Stimulated activated CD4-positive, alpha-beta T cell treated with anti-CD3 and anti-CD28 coated beads, Interleukin-4, amount 100 ng/mL, for 48 hours (primary cell): ENCODE results near the gene ASIC2.

Experiments
- DNase-seq, 2 donors: peaks; one replicate each; pipeline ENCODE4 v3.0.0-alpha.2; 2020; ENCODE audit warnings: low read depth in 2 of 2

Gene ASIC2

DNA sequence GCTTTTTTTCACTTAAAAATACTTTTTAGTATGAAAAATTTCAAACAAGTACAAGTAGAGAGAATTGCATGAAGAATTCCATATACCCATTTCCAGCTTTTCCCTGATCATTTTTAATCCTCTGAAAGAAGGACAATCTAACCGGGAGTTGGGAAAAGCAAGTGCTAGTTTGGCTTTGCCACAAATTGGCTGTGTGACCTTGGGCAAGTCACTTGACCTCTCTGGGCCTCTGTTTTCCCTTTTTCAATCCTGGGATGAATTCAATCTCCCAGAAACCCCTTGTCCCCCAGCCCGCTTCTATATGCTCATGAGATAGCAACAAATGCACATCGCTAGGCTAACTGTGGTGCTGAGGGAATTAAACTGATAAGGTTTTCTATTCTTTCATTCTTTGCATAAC is 49.4 kb downstream of the ASIC2 start:
- DNase-seq: no peak

DNA sequence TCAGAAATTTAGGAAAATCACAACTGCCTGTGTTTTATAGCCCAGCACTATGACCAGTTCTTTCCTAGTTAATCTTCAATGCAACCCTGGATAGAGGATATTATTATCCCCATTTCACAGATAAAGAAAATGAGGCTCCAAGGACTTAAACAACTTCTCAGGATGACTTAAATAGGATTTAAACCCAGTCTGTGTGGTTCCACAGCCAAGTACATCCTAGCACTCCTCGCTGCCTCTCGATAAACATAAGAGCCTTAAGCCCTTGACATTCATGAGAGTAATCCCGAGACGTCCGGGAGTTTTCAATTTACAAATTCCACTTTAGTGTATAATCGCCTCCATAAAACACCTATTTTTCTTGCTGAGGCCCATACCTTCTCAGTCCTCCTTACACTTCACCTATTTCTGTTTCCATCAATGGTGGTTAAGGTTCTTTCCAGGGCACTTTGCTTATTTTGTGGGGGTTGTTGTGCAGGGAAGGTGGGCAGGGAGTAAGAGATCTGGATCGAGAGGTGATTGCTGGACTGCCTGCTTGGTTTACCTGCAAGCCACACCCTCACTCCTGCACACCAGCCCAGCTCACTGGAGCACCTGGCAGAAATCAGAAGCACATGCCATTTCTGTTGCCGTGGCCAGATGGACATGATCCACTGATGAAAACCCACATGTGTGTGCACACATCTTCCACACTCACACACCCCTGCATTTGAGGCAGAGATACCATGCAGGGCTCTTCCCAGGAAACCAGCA is 50.5 kb downstream of the ASIC2 start:
- DNase-seq: no peak

DNA sequence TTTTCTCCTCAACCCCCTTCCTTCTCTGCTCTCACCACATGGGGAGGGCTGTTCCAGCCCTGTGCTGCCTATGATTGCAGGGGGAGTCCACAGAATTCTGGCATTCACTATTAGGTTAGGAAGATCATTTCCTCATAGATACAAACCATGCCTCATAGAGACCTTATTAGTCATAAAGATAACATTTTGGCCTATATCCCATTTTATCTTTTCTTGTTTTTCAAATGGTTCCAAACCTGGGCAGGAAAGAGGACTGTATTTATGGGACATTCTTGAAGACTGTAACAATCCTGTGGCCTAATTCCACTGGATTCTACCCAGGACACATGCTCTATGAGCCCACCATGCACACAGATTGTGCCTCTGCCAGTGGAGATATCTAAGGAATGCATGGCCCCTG is 51.7 kb downstream of the ASIC2 start:
- no peak for DNase-seq

DNA sequence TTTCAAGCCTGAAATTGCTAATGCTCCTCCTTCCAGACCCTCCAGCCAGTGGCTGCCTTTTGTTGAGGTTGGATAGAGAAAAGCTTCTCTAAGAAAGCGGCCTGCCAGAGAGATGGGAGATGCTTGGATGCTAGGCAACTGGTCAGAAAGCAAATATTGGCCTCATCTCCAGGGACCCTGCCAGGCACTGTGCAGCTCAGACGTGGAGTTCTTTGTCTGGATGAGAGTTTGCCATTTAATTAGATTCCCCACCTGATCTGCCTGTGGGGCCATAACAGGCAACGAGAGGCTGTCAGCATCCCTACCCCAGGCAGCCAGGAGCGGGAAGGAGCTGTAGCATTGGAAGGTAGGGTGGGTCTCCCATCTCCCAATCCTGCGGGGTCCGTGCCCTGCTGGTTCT is 52.7 kb downstream of the ASIC2 start:
- DNase-seq: no peak

DNA sequence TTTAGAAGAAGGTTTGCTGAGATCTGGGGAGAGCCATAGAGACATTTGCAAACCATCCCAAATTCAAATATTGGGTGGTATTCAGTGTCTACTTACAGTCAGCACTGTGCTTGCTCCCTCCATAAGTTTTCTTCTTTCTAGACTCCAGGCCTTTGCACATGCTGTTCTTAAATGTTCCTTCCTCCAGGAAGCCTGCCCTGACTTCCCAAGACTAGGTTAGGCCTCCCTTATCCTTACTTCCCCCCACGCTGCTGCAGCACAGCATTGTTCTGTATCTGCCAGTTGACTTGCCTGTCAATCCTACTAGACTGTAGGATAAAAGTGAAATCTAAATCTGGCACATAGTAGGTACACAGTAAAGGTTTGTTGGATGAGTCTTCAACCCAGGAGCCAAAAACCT is 53.4 kb downstream of the ASIC2 start:
- DNase-seq: no peak

DNA sequence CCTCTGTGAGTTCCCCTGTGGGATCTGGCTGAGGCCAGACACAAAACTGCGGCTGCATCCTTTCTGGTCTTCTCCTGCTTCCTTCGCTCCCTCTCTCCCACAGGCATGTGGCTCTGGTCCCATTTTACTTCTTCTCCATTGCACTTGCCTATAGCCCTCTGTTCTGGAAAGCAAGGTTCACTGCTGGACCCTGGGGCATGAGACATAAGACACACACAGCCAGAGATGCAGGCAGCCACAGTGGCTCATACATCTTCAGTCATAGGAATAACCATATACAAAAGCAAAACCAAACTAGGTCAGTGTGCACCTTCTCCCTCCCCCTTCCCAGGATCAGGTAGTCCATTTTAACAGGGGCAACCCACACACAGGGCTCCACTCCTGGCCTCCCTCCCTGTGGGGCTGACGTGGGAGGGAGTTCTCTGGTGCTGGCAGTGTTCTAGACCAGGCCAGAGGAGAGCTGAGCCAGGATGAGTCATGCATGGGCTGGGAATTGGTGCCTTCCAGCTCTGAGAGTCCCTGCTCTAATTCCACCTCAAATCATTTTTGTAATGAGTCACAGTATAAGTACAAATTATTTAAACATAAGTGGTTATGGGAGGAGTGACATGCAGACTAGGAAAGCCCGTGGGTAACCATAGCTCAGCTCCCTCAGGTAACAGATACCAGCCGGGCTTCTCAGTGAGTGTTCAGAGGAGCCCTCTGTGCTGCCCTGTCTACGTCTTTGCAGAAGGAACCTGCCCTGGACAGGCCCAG is 58.0 kb downstream of the ASIC2 start:
- peak in 1 of 2 donors; percentile 19 for DNase-seq

DNA sequence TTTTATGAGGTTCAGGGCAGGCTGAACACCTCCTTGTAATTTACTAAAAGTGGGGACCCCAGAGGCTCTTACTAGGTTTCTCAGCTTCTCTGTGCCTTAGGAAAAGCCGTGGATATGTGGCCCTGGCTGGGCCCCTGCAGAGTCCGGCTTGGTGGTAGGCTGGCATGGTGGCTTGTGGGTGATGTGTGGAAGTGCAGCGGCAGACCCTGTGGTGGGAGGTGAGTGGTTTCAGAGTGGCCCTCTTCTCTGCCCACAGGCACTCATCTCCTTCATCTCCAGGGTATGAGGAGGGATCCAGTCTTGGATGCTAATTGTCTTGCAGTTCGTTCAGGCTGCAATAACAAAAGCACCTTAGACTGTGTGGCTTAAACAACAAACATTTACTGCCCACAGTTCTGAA is 58.9 kb downstream of the ASIC2 start:
- no peak for DNase-seq

DNA sequence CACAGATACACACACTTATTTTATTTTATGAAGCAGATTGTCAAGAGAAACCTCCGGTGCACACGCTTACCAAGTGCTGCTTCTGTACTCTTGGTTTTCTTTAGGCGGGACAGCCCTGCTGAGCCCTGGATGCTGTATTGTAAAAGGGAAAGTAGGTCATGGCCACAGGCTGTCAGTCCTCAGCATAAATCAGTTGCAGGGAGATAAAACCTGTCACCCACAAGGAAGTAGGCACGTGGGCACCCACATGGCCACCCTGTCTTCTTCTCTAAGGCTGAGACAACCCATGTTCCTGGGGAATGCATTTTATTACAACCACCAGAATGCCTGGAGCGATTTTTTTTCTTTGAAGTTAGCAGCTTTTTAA is 59.3 kb downstream of the ASIC2 start:
- peak in 1 of 2 donors; percentile 8 for DNase-seq

DNA sequence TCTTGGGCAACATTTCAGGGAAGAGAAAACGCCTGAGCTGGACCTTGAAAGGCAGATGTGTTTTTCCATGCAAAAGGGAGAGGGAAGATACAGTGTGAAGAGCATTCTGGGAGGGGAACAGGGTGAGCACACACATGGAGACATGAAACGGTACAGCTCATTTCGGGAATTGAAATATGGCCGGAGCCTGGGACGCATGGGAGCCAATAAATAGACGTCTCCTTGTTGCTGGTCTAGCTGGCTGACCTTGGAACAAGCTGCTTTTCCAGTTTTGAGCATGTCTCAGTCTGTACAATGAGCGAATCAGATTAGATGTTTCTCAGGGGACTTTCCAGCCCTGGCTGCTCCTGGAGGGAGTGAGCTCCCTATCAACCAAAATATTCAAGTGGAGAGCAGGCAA is 63.6 kb downstream of the ASIC2 start:
- DNase-seq: no peak

DNA sequence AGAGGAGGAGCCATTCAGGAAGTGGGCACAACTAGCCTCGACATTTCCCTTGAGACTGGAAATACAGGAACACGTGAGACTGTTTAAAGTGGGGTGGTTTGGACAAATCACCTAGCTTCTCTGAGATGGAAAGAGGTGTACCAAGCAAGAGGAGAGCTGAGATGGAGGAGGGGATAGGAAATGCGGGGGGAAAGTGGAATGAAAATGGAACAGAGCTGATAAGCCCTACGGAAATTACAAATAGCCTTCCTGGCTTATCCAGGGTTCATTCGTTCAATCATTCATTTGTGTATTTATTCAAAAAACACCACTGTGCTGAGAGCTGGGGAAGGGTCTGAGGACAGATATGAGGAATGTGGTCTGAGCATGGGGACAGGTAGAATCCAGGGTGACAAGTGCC is 64.1 kb downstream of the ASIC2 start:
- no peak for DNase-seq

DNA sequence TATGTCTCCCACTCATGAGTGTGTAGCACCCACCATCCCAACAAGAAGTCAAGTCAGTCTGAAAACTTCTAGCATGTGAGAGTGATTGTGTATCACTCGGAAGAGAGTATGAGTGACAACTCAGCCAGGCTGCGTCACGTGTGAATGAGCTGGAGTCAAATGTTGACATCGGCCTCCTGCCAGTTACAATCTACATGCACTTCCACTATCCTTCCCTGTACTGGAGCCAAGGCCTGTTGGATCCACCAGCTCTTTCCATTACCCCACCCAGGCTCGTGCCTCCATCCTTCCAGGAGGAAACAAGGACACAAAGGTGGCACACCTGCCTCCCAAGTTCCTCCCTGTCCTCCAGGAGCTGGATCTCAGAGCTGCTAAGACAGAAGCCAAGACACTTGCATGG is 64.5 kb downstream of the ASIC2 start:
- no peak for DNase-seq

DNA sequence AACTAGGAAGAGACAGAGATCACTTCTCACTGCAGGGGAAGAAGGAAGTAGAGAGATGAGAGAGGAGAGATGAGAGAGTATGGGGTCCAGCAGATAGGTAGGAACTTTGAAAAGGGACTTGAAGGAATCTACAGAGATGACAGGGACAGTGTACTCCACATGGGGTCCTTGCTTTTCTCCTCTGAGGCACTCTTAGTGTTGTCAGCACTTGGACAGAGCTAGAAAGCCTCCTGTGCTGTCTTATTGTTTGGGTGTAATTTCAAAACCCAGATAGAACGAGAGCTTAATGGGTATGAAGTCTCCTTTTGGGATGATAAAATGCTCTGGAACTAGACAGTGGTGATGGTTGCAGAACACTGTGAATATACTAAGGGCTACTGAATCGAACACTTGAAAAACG is 65.2 kb downstream of the ASIC2 start:
- no peak for DNase-seq

DNA sequence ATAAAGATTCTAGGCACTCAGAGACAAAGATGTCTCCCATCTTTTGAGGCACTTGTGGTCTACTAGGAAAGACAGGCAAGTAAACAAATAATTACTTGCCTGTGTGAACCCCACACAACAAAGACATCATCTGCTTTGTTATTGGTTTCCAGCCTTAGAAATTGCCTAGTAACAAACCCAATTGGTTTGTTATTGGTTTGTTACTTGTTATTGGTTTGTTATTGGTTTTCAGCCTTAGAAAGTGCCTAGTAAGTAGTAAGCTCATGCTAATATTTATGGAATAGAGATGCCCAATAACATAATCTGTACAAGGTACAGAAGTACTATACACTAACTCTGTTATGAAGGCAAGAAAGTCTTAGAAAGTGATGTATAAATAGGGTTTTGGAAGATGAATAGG is 67.1 kb downstream of the ASIC2 start:
- no peak for DNase-seq

DNA sequence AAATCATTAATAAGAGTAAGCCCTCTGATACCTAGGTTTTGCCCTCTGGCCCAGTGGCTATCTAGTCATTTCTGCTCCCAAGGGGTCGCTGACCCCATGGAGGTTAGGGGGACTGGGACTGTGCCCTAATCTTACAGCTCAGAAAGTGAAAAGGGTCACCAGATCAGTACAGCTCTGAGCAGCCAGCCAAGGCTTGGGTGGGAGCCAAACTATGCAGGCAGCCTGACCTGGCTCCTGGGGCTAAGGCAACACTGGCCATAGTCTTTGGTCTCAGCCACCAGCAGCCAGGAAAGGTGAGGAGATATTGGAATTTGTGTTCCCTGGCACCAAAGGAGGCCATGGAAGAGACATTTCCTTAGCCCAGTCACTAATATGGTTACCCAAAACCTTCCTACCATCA is 67.6 kb downstream of the ASIC2 start:
- DNase-seq: no peak

DNA sequence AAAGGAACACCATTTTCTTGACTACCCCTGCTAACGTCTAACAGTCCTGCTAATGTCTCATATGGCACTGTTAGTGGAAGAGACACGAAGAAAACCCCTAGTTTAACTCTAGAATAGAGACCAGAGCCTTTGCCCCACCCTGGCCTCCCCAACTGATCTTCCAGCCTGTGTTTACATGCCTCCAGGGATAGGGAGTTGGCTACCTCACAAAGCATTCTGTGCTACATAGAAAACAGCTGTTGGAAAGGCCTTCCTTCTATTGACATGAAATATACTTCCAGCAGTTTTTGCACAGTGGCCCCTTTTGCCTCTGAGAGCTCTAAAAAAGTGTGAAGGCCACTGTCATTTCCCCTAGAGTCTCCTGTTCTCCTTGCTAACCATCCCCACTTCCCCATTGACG is 73.1 kb downstream of the ASIC2 start:
- DNase-seq: no peak

DNA sequence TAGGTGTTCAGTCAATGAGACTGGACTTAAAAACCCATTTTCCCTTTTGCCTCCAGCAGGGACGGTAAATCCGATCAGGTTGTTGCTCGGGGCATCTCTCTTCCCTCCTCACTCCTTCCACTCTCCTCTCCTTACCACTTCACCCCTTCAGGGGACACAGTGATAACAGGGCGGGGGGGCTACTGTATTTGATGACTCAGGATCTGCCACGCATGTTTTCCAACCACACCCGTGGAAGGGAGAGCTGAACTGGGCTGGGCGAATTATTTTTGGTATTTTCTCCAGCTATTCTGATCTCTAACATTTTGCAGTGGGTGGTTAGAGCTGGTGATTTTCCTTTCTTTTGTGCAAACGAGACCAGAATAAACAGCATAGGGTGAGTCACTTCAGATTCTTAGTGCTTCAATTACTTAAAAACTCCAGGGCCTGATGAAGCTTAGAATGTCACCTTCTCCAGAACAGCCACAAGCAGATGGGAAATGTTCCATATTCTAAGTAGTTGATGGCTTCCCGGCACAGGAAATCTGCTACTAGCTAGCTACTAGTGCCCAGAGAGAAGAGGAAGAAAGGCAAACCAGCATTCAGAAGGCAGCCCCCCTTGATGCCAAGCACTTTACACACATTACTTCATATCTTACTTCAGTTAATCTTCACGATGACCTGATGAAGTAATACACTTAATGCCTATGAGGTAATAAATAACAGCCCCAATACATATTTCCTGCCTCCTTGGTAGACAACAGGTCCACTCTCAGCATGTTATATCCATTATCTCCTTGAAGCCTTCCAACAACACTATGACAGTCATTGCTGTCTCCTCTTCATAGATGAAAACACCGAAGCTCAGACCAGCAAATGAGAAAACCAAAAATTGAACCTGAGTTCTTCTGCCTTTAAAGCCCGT is 74.1 kb downstream of the ASIC2 start:
- no peak for DNase-seq

DNA sequence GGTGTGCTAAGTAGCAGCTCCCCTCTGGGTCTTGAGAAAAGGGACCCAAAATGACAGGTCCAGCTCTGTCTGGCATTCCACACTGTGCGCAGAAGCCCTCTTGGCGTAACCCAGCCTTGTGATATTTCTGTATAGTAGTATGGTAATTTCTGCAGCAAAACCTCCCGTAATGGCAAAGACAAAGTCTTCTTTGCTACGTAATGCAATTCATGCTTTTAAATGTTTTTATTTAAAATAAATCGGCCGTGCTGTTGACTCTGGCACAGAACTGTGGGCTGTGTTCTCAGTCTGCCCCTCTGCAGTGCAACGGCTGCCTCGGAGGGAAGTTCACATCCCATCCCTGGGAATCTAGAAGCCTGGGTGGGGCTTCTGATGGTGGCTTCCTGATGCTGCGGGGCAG is 75.2 kb downstream of the ASIC2 start:
- DNase-seq: no peak

DNA sequence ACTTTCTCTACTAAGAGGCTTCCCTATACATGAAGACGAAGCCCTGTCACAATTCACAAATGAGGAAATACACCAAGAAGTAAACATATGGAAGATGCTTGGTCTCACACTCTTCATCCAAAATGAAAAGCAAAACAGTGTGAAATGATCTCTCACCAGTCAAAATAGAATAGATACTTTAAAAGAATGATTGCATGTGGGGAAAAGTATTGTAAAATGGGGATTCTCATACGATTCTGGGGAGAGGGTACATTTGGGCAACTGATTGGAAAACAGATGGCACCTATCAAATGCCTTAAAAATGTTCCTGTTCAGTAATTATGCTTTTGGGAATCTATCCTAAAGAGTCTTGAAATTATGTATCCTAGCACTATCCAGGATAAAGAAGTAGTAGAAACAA is 78.1 kb downstream of the ASIC2 start:
- DNase-seq: no peak

DNA sequence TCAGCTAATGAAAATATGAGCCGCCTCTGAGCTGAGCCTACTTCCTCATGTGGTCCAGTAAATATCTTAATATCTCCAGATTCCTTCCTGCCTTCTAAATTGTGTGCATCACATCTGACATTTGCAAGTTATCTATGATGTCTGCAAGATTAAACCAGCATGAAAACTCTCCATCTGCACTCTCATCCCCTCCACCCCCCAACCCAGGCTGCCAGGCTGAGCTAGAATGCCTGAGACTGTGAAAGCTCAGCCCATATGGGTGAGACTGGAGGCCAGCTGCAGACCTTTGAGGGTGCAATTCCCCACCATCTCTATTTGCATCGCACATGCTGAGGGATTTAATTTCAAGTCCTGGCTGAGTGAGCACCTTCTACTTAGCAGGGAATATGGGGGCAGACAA is 82.8 kb downstream of the ASIC2 start:
- DNase-seq: no peak

DNA sequence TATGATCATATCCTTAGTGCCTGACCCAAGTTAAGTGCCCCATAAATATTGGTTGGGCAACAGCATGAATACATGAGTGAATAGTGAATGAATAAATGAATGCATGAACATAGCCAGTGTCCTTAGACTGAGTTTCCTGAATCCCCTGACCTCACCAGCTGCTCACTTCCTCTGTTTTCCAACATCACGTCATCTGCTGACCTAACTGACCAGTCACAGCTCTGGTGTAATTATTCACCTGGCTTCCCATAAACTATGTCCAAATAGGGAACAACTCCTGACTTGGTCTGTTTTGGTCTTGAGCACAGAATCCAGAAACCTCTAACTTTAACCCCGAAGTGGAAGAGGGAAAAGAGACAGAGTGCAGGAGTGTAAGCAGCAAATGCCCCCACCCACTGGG is 83.4 kb downstream of the ASIC2 start:
- DNase-seq: no peak

DNA sequence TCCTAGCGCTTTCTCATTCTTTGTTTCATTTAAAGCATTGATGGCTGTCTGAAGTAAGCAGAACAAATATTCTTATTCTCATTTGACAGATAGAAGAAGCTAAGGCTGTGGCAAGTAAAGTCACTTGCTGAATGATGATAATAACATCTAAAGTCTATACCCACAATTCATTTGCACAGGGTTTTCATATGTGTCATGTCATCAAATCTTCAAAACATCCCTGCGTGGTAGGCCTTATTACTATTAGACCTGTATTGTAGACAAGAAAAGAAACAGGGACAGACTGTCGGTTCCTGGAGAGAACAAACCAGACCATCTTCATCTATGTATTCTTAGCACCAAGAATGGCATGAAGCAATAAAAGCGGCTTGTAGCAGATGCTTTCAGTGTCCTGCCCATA is 85.9 kb downstream of the ASIC2 start:
- no peak for DNase-seq

DNA sequence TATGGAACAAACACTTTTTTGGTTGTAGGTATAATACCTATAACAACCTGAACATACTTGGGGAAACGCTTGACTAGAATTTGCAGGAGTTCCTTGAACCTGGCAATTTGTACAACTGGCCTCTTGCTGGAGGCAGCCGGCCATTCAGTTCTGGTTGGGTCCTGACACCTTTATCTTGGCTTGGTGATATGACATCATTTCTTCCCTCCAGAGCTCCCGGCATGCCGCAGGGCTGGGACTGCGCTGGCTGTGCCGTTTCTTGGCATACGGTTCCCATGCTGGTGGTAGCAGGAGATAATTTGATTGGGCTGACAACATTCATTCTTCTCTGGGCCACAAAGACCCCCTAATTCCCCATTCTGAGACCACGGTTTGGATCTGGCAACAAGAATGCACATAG is 87.5 kb downstream of the ASIC2 start:
- no peak for DNase-seq

DNA sequence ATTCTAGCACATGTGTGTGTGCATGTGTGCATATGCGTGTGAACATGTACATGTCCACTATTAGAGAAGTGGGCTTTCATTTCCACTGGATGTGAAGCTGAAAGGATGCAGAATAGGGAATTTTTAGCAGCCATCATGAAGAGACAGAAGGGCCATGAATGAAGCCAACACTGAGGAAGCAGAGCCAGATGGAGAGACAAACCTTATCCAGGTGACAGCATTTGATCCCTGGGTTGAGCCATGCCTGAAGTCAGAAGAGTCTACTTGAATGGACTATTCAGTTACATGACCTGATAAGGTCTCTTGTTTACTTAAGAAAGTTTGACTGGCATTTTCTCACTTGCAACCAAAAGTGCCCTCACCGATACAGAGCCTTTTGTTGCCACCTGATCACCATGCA is 88.4 kb downstream of the ASIC2 start:
- no peak for DNase-seq
